Measurements from ENCODE around the gene DUSP9.
A peak's percentile ranks its signal among the peaks of the same experiment; 100 is the strongest.

Gene DUSP9

GRCh38 chrX:153649178-153649914 is 2.3 kb downstream of the DUSP9 start:
- no peak for DNase-seq

GRCh38 chrX:153649915-153650782 is 3.1 kb downstream of the DUSP9 start:
- no peak for DNase-seq

- DNase-seq: no peak
Observed at GRCh38 chrX:153650959-153651358, 4.0 kb downstream of the DUSP9 start.

GRCh38 chrX:153651540-153652079 is 4.6 kb downstream of the DUSP9 start:
- DNase-seq: no peak

GRCh38 chrX:153653556-153653955 is 6.6 kb downstream of the DUSP9 start:
- no peak for DNase-seq

GRCh38 chrX:153657161-153657560 is 10.2 kb downstream of the DUSP9 start:
- no peak for DNase-seq

- DNase-seq: no peak
Observed at GRCh38 chrX:153659268-153659667, 12.3 kb downstream of the DUSP9 start.

- DNase-seq: peak; percentile 63
Observed at GRCh38 chrX:153662266-153662665, 15.3 kb downstream of the DUSP9 start.

- no peak for DNase-seq
Observed at GRCh38 chrX:153665726-153666306, 18.8 kb downstream of the DUSP9 start.

- DNase-seq: no peak
Observed at GRCh38 chrX:153667281-153667955, 20.4 kb downstream of the DUSP9 start.

GRCh38 chrX:153667956-153668396 is 21.0 kb downstream of the DUSP9 start:
- peak; percentile 75 for DNase-seq

- DNase-seq: no peak
Observed at GRCh38 chrX:153668423-153669173, 21.6 kb downstream of the DUSP9 start.

- peak; percentile 47 for DNase-seq
Observed at GRCh38 chrX:153669174-153669890, 22.3 kb downstream of the DUSP9 start.

- no peak for DNase-seq
Observed at GRCh38 chrX:153669901-153670731, 23.1 kb downstream of the DUSP9 start.

GRCh38 chrX:153670748-153671588 is 24.0 kb downstream of the DUSP9 start:
- DNase-seq: no peak

GRCh38 chrX:153671589-153672530 is 24.9 kb downstream of the DUSP9 start:
- no peak for DNase-seq

GRCh38 chrX:153672531-153673427 is 25.8 kb downstream of the DUSP9 start:
- no peak for DNase-seq

All from stimulated activated CD4-positive, alpha-beta T cell treated with anti-CD3 and anti-CD28 coated beads, Interleukin-12 subunit alpha, Interleukin-12 subunit beta, amount 100 ng/mL, for 4 hours (primary cell).